ENCODE measurements around the gene U2AF2.

DNA sequence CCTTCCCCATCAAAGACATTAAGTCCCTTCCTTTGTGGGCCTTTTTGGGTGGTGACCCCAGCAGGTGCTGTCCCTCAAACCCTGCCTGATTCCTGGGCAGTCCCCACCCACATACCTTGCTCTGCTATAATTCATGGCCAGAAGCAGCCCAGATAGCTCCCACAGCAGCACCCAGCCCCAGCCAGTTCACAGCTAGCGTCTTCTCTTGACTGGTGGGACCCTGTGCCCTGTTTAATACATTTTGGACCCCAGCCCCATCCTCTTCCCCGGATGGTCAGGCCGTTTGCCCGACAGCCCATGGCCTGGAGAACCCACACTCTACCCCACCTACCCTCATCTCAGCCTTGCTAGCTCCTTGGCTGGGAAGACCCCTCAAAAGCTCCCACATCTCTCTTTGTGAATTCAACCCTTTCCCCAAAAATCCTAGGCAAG lies 4.7 kb upstream of the U2AF2 start:
- TF ChIP-seq POLR2A (IDR thresholded peaks at IDR 0.05): no peak
- TF ChIP-seq CTCF (IDR thresholded peaks at IDR 0.05): no peak

Measured in Peyer's patch (tissue), 4 donors.